Neuronal stem cell (in vitro differentiated cells): ENCODE results near the gene IGSF9.

ENCODE experiments used
- DNase-seq: peaks from one replicate; pipeline ENCODE4 v3.0.0-alpha.2; 2013; ENCODE audit warnings: low spot score
- H2AFZ ChIP-seq: one replicate; pipeline ENCODE4 v1.6.1; 2013; ENCODE audit warnings: mild to moderate bottlenecking, low read length, inconsistent platforms
- H2AK5ac ChIP-seq: 2 replicates; pipeline ENCODE4 v1.6.1; 2013; ENCODE audit warnings: low read depth, mild to moderate bottlenecking, inconsistent platforms, low read length, moderate library complexity, mixed read lengths
- H2BK120ac ChIP-seq: 2 replicates; pipeline ENCODE4 v1.6.1; 2013; ENCODE audit warnings: low read depth, mild to moderate bottlenecking, inconsistent platforms, low read length, moderate library complexity, mixed read lengths
- H2BK12ac ChIP-seq: one replicate; pipeline ENCODE4 v1.6.1; 2013; ENCODE audit warnings: low read length, inconsistent platforms
- H2BK15ac ChIP-seq: 2 replicates; pipeline ENCODE4 v1.6.1; 2013; ENCODE audit warnings: mild to moderate bottlenecking, low read length, inconsistent platforms, mixed read lengths
- H2BK5ac ChIP-seq: one replicate; pipeline ENCODE4 v1.6.1; 2013; ENCODE audit warnings: inconsistent platforms, mild to moderate bottlenecking, low read length, moderate library complexity
- H3K14ac ChIP-seq: one replicate; pipeline ENCODE4 v1.6.1; 2013; ENCODE audit warnings: low read length, inconsistent platforms
- H3K18ac ChIP-seq: 2 replicates; pipeline ENCODE4 v1.6.1; 2013; ENCODE audit warnings: low read length, inconsistent platforms
- H3K23ac ChIP-seq: 2 replicates; pipeline ENCODE4 v1.6.1; 2013; ENCODE audit warnings: low read depth, mild to moderate bottlenecking, mixed read lengths, low read length, inconsistent platforms; ENCODE audit not compliant: poor library complexity
- H3K27ac ChIP-seq: replicated peaks from 3 replicates; pipeline ENCODE4 v1.5.1; 2013; ENCODE audit warnings: low read length, inconsistent platforms
- H3K27me3 ChIP-seq, 3 experiments: 2 replicates each; pipeline ENCODE4 v1.6.1; 2013; ENCODE audit warnings: low read length in 3 of 3, mild to moderate bottlenecking in 2 of 3, inconsistent platforms in 1 of 3, low read depth in 1 of 3, mixed read lengths in 1 of 3, moderate library complexity in 1 of 3; ENCODE audit not compliant: control insufficient read depth in 3 of 3, insufficient read depth in 3 of 3
- H3K36me3 ChIP-seq, 2 donors: replicated peaks in 1 of 2; 2 replicates each; pipeline ENCODE4 v1.6.1; 2013; ENCODE audit warnings: low read length in 2 of 2; ENCODE audit not compliant: control insufficient read depth in 2 of 2, insufficient read depth in 2 of 2
- H3K4ac ChIP-seq: 2 replicates; pipeline ENCODE4 v1.6.1; 2013; ENCODE audit warnings: inconsistent platforms, mild to moderate bottlenecking, low read length, moderate library complexity
- H3K4me1 ChIP-seq, 2 donors: 1 replicate in 1 of 2; 2 replicates in 1 of 2; pipeline ENCODE4 v1.6.1; 2013; ENCODE audit warnings: low read length in 2 of 2, low read depth in 1 of 2; ENCODE audit not compliant: control insufficient read depth in 2 of 2, insufficient read depth in 1 of 2
- H3K4me2 ChIP-seq: one replicate; pipeline ENCODE4 v1.6.1; 2013; ENCODE audit warnings: mild to moderate bottlenecking, low read length, inconsistent platforms; ENCODE audit not compliant: insufficient read depth, poor library complexity, severe bottlenecking
- H3K4me3 ChIP-seq, 2 donors: 2 replicates each; pipeline ENCODE4 v1.5.1; 2013; ENCODE audit warnings: low read length in 2 of 2, mild to moderate bottlenecking in 2 of 2, inconsistent platforms in 1 of 2, moderate library complexity in 1 of 2
- H3K79me1 ChIP-seq: one replicate; pipeline ENCODE4 v1.6.1; 2013; ENCODE audit warnings: low read depth, mild to moderate bottlenecking, inconsistent platforms, low read length, moderate library complexity
- H3K9ac ChIP-seq: one replicate; pipeline ENCODE4 v1.6.1; 2013; ENCODE audit warnings: mild to moderate bottlenecking, low read depth, low read length, inconsistent platforms; ENCODE audit not compliant: poor library complexity
- H3K9me3 ChIP-seq, 2 donors: replicated peaks in 1 of 2; 2 replicates each; pipeline versions ENCODE3 to v1.6.1; 2013; ENCODE audit warnings: low read length in 2 of 2, mild to moderate bottlenecking in 2 of 2, inconsistent platforms in 1 of 2, low read depth in 1 of 2, mixed read lengths in 1 of 2, moderate library complexity in 1 of 2; ENCODE audit not compliant: control insufficient read depth in 2 of 2, insufficient read depth in 1 of 2
- H4K8ac ChIP-seq: one replicate; pipeline ENCODE4 v1.6.1; 2013; ENCODE audit warnings: low read depth, mild to moderate bottlenecking, inconsistent platforms, low read length, moderate library complexity
- H4K91ac ChIP-seq: one replicate; pipeline ENCODE4 v1.6.1; 2013; ENCODE audit warnings: low read length, low read depth, mild to moderate bottlenecking, inconsistent platforms; ENCODE audit not compliant: poor library complexity
- WGBS, 2 donors: extraction: QIAGEN DNeasy Blood & Tissue Kit; methylation state at CpG; one replicate each; pipeline ENCODE4 v1.1.7; 2013; ENCODE audit warnings: missing lambda C conversion rate in 2 of 2, mixed read lengths in 1 of 2; ENCODE audit not compliant: insufficient read length in 2 of 2, insufficient replicate concordance in 1 of 2; ENCODE audit errors: extremely low coverage in 2 of 2; 5-methylcytosine and 5-hydroxymethylcytosine counted together

Gene IGSF9

DNA sequence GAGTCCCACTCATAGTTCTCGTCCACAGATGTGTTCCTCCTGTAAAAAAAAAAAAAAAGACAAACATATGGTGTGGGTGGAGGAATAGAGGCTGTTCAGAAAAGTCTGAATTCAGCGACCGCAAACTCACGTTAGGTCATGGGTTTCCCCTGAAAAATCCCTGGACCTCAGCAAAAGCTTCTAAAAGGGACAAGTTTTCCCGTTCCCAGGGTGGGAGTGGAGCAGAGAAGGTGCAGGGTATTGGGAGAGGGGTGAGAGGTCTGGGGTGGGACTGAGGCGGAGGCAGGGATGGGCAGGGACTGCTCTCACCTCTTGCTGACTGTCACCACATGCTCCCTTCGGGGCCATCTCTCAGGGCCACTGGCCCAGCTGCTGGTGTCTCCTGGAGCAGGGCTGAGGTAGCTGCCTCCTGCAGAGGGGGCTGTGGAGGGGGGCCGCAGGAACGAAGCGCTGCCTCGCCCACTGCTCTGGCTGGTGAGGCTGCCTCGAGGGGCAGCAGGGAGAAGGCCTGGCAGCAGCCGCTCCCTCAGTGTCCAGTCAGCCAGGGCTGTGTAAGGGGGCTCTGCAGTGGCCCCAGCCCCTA, 17.5 kb downstream of the IGSF9 start:
- WGBS, 2 donors, result no CpG with 5 or more reads among the region's 13 CpGs
- no peak overlapping the region for H4K91ac ChIP-seq
- no peak overlapping the region for H3K4me2 ChIP-seq
- H3K14ac ChIP-seq, result no peak overlapping the region
- H2BK12ac ChIP-seq, result no peak overlapping the region
- H3K36me3 ChIP-seq, result peaks cover 22 to 38% of the 10 kb centered on the region in 2 donors
- no peak overlapping the region for H3K4me3 ChIP-seq
- no peak overlapping the region for H2AFZ ChIP-seq
- no peak overlapping the region for H3K27ac ChIP-seq
- H3K9ac ChIP-seq, result no peak overlapping the region
- no peak overlapping the region for H2BK15ac ChIP-seq
- H2AK5ac ChIP-seq, result no peak overlapping the region
- no peaks in the 10 kb centered on the region for H3K9me3 ChIP-seq
- H4K8ac ChIP-seq, result no peak overlapping the region
- H3K4ac ChIP-seq, result no peak overlapping the region
- peaks cover 17 to 20% of the 10 kb centered on the region in 2 donors for H3K4me1 ChIP-seq
- H3K23ac ChIP-seq, result peak overlapping the region; percentile 63
- H3K79me1 ChIP-seq, result peaks cover under 1% of the 10 kb centered on the region
- no peak overlapping the region for H3K18ac ChIP-seq
- peaks cover 0 to 13% (median 3%) of the 10 kb centered on the region in 3 experiments for H3K27me3 ChIP-seq
- no peak overlapping the region for H2BK120ac ChIP-seq
- peak overlapping the region; percentile 73 for H2BK5ac ChIP-seq
- DNase-seq, result no peak

DNA sequence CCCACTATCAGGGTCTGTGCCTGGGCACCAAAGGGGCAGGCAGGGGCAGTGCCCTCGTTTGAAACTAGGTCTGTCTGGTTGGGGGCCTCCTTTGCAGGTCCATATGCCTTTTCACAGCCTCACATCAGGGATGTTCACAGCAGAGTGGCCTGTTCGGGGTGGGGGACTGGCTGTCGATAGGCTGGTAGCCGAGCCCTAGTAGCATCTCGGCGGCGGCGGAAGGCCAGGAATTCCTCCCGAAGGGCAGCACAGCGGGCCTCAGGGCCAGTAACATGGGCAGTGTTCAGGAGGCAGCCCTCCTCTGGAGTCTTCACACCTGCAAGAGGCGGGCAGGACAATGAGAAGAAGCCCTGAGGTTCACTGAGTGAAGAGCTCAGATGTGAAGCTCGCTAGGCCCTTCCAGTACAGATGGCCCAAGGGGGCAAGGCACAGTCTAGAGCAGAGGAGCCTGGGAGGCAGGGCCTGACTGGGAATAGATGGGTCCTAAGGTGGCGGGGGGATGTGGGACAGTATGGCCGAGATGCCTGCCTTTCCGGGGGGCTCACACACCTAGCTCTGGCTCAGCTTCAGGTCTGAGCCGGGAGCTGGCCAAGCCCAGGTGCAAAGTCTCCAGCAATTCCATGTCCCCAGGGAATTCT, 18.1 kb downstream of the IGSF9 start:
- no peak overlapping the region for H2BK5ac ChIP-seq
- WGBS, 2 donors, result no CpG with 5 or more reads among the region's 16 CpGs

DNA sequence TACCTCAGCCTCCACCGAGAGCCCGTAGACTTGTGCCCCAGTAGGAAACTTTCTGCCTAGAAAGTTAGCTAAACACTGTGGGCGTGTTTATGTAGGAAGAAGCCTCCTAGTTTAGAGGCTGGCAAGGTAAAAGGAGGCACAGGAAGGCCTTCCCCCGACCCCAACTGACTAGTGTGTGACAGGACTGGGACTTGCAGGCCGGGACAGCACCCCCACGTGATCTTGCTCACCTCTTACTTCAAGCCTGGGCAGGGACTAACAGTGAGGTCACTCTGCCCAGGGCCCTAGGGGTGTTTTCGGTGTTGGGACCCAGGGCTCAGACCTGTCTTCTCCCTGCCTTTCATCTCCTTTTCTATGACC, 19.7 kb downstream of the IGSF9 start:
- no peak overlapping the region for H2BK120ac ChIP-seq
- peak overlapping the region; percentile 51 to 64 for H3K4me3 ChIP-seq
- H3K79me1 ChIP-seq, result peaks cover 3% of the 10 kb centered on the region
- H3K9ac ChIP-seq, result no peak overlapping the region
- H2BK5ac ChIP-seq, result no peak overlapping the region
- H2BK15ac ChIP-seq, result no peak overlapping the region
- H4K91ac ChIP-seq, result no peak overlapping the region
- peaks cover 19 to 22% of the 10 kb centered on the region in 2 donors for H3K36me3 ChIP-seq
- H3K27me3 ChIP-seq, result peaks cover 0 to 13% (median 3%) of the 10 kb centered on the region in 3 experiments
- H3K4me2 ChIP-seq, result peak overlapping the region; percentile 78
- H2BK12ac ChIP-seq, result no peak overlapping the region
- H3K9me3 ChIP-seq, result no peaks in the 10 kb centered on the region
- H3K14ac ChIP-seq, result no peak overlapping the region
- H3K18ac ChIP-seq, result no peak overlapping the region
- peaks cover 20% of the 10 kb centered on the region in 2 donors for H3K4me1 ChIP-seq
- no peak for DNase-seq
- no peak overlapping the region for H2AK5ac ChIP-seq
- no peak overlapping the region for H3K23ac ChIP-seq
- no CpG with 5 or more reads among the region's 7 CpGs for WGBS, 2 donors
- no peak overlapping the region for H3K27ac ChIP-seq
- H3K4ac ChIP-seq, result no peak overlapping the region
- H2AFZ ChIP-seq, result peak overlapping the region; percentile 92
- H4K8ac ChIP-seq, result no peak overlapping the region

More for the DNA sequence above, 18.1 kb downstream of the IGSF9 start:
- Histone ChIP-seq H2BK15ac (no peak overlapping the region), H3K4me2 (no peak overlapping the region), H2AFZ (no peak overlapping the region), H3K27me3 (peaks cover 0 to 13% (median 3%) of the 10 kb centered on the region in 3 experiments), H2BK12ac (no peak overlapping the region), H3K23ac (no peak overlapping the region), H3K79me1 (peaks cover 3% of the 10 kb centered on the region), H3K4me1 (peaks cover 20% of the 10 kb centered on the region in 2 donors), H4K8ac (no peak overlapping the region), H3K4me3 (no peak overlapping the region), H3K4ac (no peak overlapping the region), H3K18ac (no peak overlapping the region), H3K14ac (no peak overlapping the region), H4K91ac (no peak overlapping the region), H2BK120ac (no peak overlapping the region), H2AK5ac (peak overlapping the region; percentile 37), H3K9me3 (no peaks in the 10 kb centered on the region), H3K9ac (no peak overlapping the region), H3K27ac (no peak overlapping the region), H3K36me3 (peaks cover 22 to 34% of the 10 kb centered on the region in 2 donors)
- no peak for DNase-seq
